Heart left ventricle (tissue), 16 donors: ENCODE measurements around the gene KCNAB2. TPM values are rescaled to one million over a fixed set of nuclear protein-coding genes. Genes with fewer than 3 reads are reported as not detected.

Experiments used
- ATAC-seq, 4 donors: fragments of 200-7000 bp; cut with Tn5 transposase; one replicate each; pipeline ENCODE4 v1.9.1; 2020 to 2022; ENCODE audit warnings: moderate library complexity in 4 of 4, mild to moderate bottlenecking in 3 of 4, moderate number of reproducible peaks in 1 of 4
- DNase-seq, 5 donors: peaks; one replicate each; pipeline ENCODE4 v3.0.0-alpha.2; 2020
- H3K27ac ChIP-seq, 12 donors: fragments of 200-600 bp; sonication (generic) in 4 of 12; one replicate each; pipeline versions ENCODE4 v1.5.0 to v1.8.0; 2016 to 2022; ENCODE audit warnings: mild to moderate bottlenecking in 2 of 12
- H3K27me3 ChIP-seq, 9 donors: fragments of 200-600 bp; sonication (generic) in 2 of 9; one replicate each; pipeline versions ENCODE4 v1.5.1 to v1.8.0; 2016 to 2022; ENCODE audit warnings: mild to moderate bottlenecking in 3 of 9
- H3K36me3 ChIP-seq, 9 donors: fragments of 200-600 bp; sonication (generic) in 2 of 9; one replicate each; pipeline versions ENCODE4 v1.5.0 to v1.8.0; 2018 to 2022; ENCODE audit warnings: mild to moderate bottlenecking in 2 of 9
- H3K4me1 ChIP-seq, 12 donors: fragments of 200-600 bp; sonication (generic) in 4 of 12; one replicate each; pipeline versions ENCODE4 v1.5.0 to v1.8.0; 2016 to 2022; ENCODE audit warnings: mild to moderate bottlenecking in 3 of 12
- H3K4me3 ChIP-seq, 12 donors: fragments of 200-600 bp; sonication (generic) in 4 of 12; one replicate each; pipeline versions ENCODE4 v1.5.0 to v1.8.0; 2017 to 2022; ENCODE audit warnings: mild to moderate bottlenecking in 9 of 12, moderate library complexity in 4 of 12
- H3K9me3 ChIP-seq, 12 donors: fragments of 200-600 bp; sonication (generic) in 4 of 12; one replicate each; pipeline versions ENCODE4 v1.5.0 to v1.8.0; 2016 to 2022; ENCODE audit warnings: mild to moderate bottlenecking in 1 of 12
- CTCF ChIP-seq, 12 donors: fragments of 200-600 bp; sonication (generic) in 4 of 12; IDR thresholded peaks; one replicate each; pipeline versions ENCODE4 v1.5.0 to v1.8.0; 2018 to 2022; ENCODE audit warnings: antibody characterized with exemption in 12 of 12, mild to moderate bottlenecking in 5 of 12
- POLR2A ChIP-seq, 2 donors: fragments of 450-650 bp; IDR thresholded peaks; one replicate each; pipeline ENCODE4 v1.6.1; 2017; ENCODE audit warnings: antibody characterized with exemption in 2 of 2, mild to moderate bottlenecking in 2 of 2, moderate library complexity in 2 of 2
- WGBS, 4 donors: extraction: QIAGEN DNeasy Blood & Tissue Kit in 2 of 4; methylation state at CpG; one replicate each; pipeline versions ENCODE4 v1.1.5 to v1.1.7; 2013 to 2018; 5-methylcytosine and 5-hydroxymethylcytosine counted together
- intact Hi-C, 10 donors: fragments of 100-400 bp; cut with DNase I; formaldehyde crosslinking; loops; one replicate each; pipeline versions ENCODE4 v1.11.1 to v1.14.2; 2022
- polyA plus RNA-seq, 2 donors: library from polyadenylated mRNA; stranded (reverse); fragments of 200-250 nt; gene quantifications; one replicate each; pipeline ENCODE4 v1.2.3, GENCODE V29; 2013
- total RNA-seq, 9 donors: library from RNA; depleted of rRNA in 2 of 9; stranded (reverse); fragments of >200 nt in 2 of 9; fragmentation: NEBNext Ultra II Directional in 3 of 9; extraction: Animal tissue kit (Norgen Biotek cat#: 25700) in 3 of 9; gene quantifications; one replicate each; pipeline versions ENCODE4 v1.1.0 to v1.2.4, GENCODE V29; 2016 to 2023
- donor health status: ischemic (EF 13 %, LVEDD 7.1; RV severe dilation, severe dysfunction).
- donor health status: healthy with polysubstance abuse.
- donor health status: DM: no; HTN: yes; CAD: no.
- donor health status: DM: no; HTN: no; CAD: no.
- donor health status: ischemic (EF 25% LVEDD 6.9; RV normal size, moderate dysfunction).
- donor health status: ischemic (EF 25% LVEDD 5.7; RV mildly dilated, moderate dysfunction).
- donor health status: healthy.
- donor health status: DM: yes; HTN: yes; CAD: no.
- donor health status: ischemic (EF 35%, LVEDD 5.7; RV mildly dilated, moderate dysfunction).
- donor health status: nonischemic (EF 11% LVEDD 7.7; RV severe dilation, severe dysfunction).
- donor health status: DM: yes; HTN: yes; CAD: no.
- donor health status: PGD.
- donor health status: ischemic (EF 29% LVEDD 5.4; RV normal size, mild dysfunction).
- donor health status: nonischemic (EF 23%, LVEDD 6.1; RV moderate dilation, normal function).

Gene KCNAB2
- total and polyA plus RNA-seq, 11 donors: 10.7 to 51.4 (median 27.2) TPM

DNA sequence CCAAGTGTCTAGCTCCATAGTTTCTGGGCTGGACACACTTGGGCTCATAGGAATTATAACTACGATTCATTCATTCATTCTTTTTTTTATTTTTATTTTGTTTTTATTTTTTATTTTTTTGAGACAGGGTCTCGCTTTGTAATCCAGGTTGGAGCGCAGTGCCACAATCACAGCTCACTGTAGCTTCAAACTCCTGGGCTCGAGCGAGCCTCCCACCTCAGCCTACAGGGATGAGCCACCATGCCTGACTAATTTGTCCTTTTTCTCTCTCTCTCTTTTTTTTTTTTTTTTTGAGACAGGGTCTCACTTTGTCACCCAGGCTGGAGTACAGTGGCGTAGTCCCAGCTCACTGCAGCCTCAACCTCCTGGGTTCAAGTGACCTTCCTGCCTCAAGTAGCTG is 42.3 kb downstream of the KCNAB2 start:
- intact Hi-C loops: no loop called here
- DNase-seq: no peak

DNA sequence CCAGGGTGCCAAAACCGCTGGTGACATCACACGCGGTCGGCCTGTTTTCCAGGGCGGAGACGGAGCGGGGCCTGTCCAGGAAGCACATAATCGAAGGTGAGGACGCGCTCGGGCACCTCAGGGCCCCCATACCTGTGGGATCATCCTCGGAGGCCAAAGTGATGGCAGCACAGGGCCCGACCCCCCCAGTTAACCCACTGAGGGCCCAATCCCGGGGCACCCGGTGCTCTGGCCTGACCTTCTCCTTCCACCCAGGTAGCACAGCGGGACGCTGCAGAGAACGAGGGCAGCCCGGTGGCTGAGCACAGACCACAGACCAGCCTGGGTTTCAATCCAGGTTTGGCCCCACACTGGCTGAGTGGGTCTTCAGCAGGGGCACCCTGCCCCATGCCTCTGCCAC is 43.3 kb downstream of the KCNAB2 start:
- ATAC-seq (no peak), DNase-seq (peak in 1 of 5 donors; percentile 60)
- Histone ChIP-seq H3K36me3 (peaks cover 0 to 49% (median 0%) of the 10 kb centered on the region in 9 donors), H3K4me1 (peaks cover 0 to 3% (median 0%) of the 10 kb centered on the region in 12 donors), H3K4me3 (no peak overlapping the region), H3K27me3 (no peaks in the 10 kb centered on the region), H3K9me3 (no peaks in the 10 kb centered on the region), H3K27ac (no peak overlapping the region)
- 86 to 93% (median 87%) methylated on average over 18 to 19 of the region's 19 CpGs for WGBS, 4 donors
- intact Hi-C loops: no loop called here
- TF ChIP-seq CTCF (IDR thresholded peaks at IDR 0.05) (no peak), POLR2A (IDR thresholded peaks at IDR 0.05) (no peak)

More for the DNA sequence above, 42.3 kb downstream of the KCNAB2 start:
- 93 to 96% (median 94%) methylated on average over 6 of the region's 6 CpGs for WGBS, 4 donors
- no peak overlapping the region for H3K27ac ChIP-seq
- peaks cover 0 to 46% (median 0%) of the 10 kb centered on the region in 9 donors for H3K36me3 ChIP-seq
- no peak overlapping the region for H3K4me3 ChIP-seq
- no peaks in the 10 kb centered on the region for H3K27me3 ChIP-seq
- TF ChIP-seq CTCF (IDR thresholded peaks at IDR 0.05): no peak
- TF ChIP-seq POLR2A (IDR thresholded peaks at IDR 0.05): no peak
- ATAC-seq: no peak
- peaks cover 0 to 3% (median 0%) of the 10 kb centered on the region in 12 donors for H3K4me1 ChIP-seq
- H3K9me3 ChIP-seq: no peaks in the 10 kb centered on the region

DNA sequence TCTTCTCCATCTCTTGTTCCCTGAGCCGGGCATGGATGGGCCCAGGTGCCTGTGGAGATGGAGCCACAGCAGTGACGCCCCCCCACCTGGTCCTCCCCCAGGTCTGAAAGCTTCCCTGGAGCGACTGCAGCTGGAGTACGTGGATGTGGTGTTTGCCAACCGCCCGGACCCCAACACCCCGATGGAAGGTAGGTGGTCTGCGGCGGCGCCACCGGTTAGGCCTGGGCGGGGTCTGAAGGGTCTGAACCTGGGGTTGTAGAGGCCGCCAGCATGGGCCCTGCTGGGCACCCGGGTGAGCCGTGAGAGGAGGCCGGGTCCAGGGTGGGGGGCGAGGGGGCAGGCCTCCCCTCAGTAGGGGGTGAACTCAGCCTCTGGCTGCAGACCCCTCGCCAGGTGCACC is 44.6 kb downstream of the KCNAB2 start:
- TF ChIP-seq CTCF (IDR thresholded peaks at IDR 0.05): no peak
- no peak for TF ChIP-seq POLR2A (IDR thresholded peaks at IDR 0.05)
- intact Hi-C loops: no loop called here
- DNase-seq: peak in 1 of 5 donors; percentile 53
- H3K27me3 ChIP-seq: no peaks in the 10 kb centered on the region
- H3K9me3 ChIP-seq: no peaks in the 10 kb centered on the region
- 87 to 89% (median 88%) methylated on average over 3 to 18 of the region's 18 CpGs for WGBS, 4 donors
- no peak overlapping the region for H3K4me3 ChIP-seq
- peaks cover 0 to 50% (median 0%) of the 10 kb centered on the region in 9 donors for H3K36me3 ChIP-seq
- peaks cover 0 to 3% (median 0%) of the 10 kb centered on the region in 12 donors for H3K4me1 ChIP-seq
- H3K27ac ChIP-seq: no peak overlapping the region
- ATAC-seq: no peak

DNA sequence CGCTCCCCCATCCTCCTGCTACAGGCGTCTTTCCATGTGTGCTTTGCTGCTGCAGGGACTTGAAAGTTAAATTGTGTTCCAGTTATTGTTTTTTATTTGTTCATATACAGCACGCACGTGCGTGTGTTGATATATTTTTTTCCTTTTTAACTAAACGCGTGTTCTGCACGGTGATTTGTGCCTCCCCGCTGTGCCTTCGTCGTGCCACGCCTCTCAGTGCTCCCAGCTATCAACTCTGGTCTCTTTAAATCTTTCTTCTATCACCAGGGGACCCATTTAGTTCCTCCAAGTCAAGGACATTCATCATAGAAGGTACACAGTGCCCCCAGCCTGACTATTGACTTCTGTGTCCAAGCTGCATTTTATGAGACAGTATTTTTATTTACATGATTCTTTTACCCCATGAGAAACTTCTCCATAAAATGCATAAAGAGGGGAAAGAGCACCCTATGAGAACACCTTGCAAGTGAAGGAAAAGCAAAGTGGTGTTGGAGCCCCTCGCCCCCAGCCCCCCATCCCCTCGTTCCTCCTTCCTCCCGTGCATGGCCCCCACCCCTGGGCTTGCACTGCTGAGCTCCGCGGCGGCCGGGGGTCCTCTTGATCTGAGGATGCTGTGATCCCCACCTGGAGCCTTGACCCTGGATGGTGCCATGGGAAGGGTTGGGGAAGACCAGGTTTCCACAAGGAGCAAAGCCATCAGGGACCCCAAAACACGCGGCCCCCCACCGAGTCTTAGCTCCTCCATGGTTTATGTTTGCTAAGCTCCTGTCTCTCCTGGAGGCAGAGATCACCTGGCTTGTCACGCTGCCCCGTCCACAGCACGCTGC is 45.5 kb downstream of the KCNAB2 start:
- no peaks in the 10 kb centered on the region for H3K9me3 ChIP-seq
- intact Hi-C loops: no loop called here
- no peak for TF ChIP-seq CTCF (IDR thresholded peaks at IDR 0.05)
- no peak for TF ChIP-seq POLR2A (IDR thresholded peaks at IDR 0.05)
- ATAC-seq: no peak
- peaks cover 0 to 3% (median 0%) of the 10 kb centered on the region in 12 donors for H3K4me1 ChIP-seq
- no peak overlapping the region for H3K4me3 ChIP-seq
- no peaks in the 10 kb centered on the region for H3K27me3 ChIP-seq
- 89 to 94% (median 92%) methylated on average over 24 to 25 of the region's 25 CpGs for WGBS, 4 donors
- DNase-seq: no peak
- peaks cover 0 to 51% (median 0%) of the 10 kb centered on the region in 9 donors for H3K36me3 ChIP-seq
- no peak overlapping the region for H3K27ac ChIP-seq
